Tibial nerve (tissue), 4 donors: Measurements from ENCODE around the gene EPHX1. TPM values are rescaled to one million over a fixed set of nuclear protein-coding genes. Genes with fewer than 3 reads are reported as not detected.
"Not testable (repeated sequence)": the region's sequence is repeated elsewhere in the genome, so short reads cannot be mapped to it uniquely, and the experiment has no call there.

Source experiments
- DNase-seq, 2 donors: peaks; one replicate each; pipeline ENCODE4 v3.0.0-alpha.2; 2019; ENCODE audit warnings: low spot score in 2 of 2
- H3K27ac ChIP-seq, 4 donors: fragments of 200-600 bp; sonication (generic) in 3 of 4; one replicate each; pipeline ENCODE4 v1.5.1; 2017 to 2019; ENCODE audit warnings: mild to moderate bottlenecking in 1 of 4
- H3K27me3 ChIP-seq, 2 donors: fragments of 200-600 bp; sonication (generic) in 1 of 2; one replicate each; pipeline versions ENCODE4 v1.5.1 to v1.6.0; 2017 to 2019
- H3K36me3 ChIP-seq, 3 donors: fragments of 200-600 bp; sonication (generic); one replicate each; pipeline ENCODE4 v1.5.1; 2018 to 2019
- H3K4me1 ChIP-seq, 4 donors: fragments of 200-600 bp; sonication (generic) in 3 of 4; one replicate each; pipeline ENCODE4 v1.5.1; 2017 to 2019
- H3K4me3 ChIP-seq, 4 donors: fragments of 200-600 bp; sonication (generic) in 3 of 4; one replicate each; pipeline ENCODE4 v1.5.1; 2017 to 2019; ENCODE audit warnings: mild to moderate bottlenecking in 1 of 4, moderate library complexity in 1 of 4
- H3K9me3 ChIP-seq, 4 donors: fragments of 200-600 bp; sonication (generic) in 3 of 4; one replicate each; pipeline ENCODE4 v1.5.1; 2017 to 2019
- EP300 ChIP-seq, 2 donors: sonication (generic); formaldehyde crosslinking; IDR thresholded peaks; one replicate each; pipeline ENCODE4 v1.6.1; 2017; ENCODE audit warnings: antibody characterized with exemption in 2 of 2, mild to moderate bottlenecking in 1 of 2
- POLR2A ChIP-seq, 2 donors: fragments of 450-650 bp; IDR thresholded peaks; one replicate each; pipeline ENCODE4 v1.6.1; 2017; ENCODE audit warnings: antibody characterized with exemption in 2 of 2, mild to moderate bottlenecking in 2 of 2, moderate library complexity in 2 of 2
- WGBS, 2 donors: methylation state at CpG; one replicate each; pipeline ENCODE4 v1.1.5; 2018; 5-methylcytosine and 5-hydroxymethylcytosine counted together
- total RNA-seq, 4 donors: library from RNA; depleted of rRNA; stranded (reverse); fragments of >200 nt; gene quantifications; one replicate each; pipeline ENCODE4 v1.1.0, GENCODE V29; 2016
- TF ChIP-seq, protein P1 (sequence below), 5 experiments: fragments of 200-600 bp in 3 of 5; fragments of 450-650 bp in 2 of 5; sonication (generic) in 3 of 5; IDR thresholded peaks; one replicate each; pipeline ENCODE4 v1.5.1; 2016 to 2019; ENCODE audit warnings: antibody characterized with exemption in 5 of 5, mild to moderate bottlenecking in 3 of 5, moderate library complexity in 2 of 5

The EPHX1 gene
- total RNA-seq = 100 to 1,000 TPM in 3 of 4 donors, 10 to 100 TPM in 1; 80.1 to 203 (median 133) TPM

DNA sequence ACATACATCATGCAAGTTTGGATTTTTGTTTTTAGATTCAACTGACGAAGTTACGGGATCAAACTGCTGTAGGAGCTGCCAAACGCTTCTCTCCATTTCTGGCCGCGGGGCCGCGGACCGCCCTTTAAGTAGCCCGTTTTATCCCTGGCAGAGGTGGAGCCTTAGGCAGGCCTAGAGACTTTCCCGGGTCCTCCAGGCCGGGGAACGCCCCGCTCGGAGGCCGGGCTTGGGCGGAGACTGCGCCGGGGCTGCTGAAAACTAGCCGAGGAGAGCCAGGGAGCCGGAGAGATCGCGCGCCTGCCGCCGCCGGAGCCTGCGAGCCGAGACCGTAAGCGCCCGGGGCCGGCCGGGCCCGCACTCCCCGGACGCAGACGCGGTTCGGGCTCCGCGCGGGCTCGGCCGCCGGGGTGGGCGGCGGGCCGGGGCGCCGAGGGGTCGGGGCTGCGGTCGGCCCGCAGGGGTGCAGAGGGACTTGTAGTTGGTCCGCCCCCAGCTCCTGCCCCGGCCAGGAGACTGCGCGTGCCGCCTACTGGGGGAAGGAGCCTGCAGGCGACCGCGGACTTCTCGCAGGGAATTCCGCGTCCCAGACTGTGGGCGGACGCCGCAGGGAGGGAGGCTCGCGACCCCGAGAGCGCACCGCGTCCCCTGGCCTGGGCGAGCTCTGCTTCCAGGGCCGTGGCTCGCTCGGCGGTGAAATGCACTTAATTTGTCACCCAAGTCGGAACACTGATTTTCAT, at the start of gene EPHX1:
EPHX1 (plus strand) TSS at position 283 of the 737 bp plus-strand sequence. CDS start 18,606 bp downstream, outside the sequence.
- TF ChIP-seq EP300 (IDR thresholded peaks at IDR 0.05) (peak; percentile 13 to 84), POLR2A (IDR thresholded peaks at IDR 0.05) (peak; percentile 78 to 90)
- TF ChIP-seq, protein P1, sequence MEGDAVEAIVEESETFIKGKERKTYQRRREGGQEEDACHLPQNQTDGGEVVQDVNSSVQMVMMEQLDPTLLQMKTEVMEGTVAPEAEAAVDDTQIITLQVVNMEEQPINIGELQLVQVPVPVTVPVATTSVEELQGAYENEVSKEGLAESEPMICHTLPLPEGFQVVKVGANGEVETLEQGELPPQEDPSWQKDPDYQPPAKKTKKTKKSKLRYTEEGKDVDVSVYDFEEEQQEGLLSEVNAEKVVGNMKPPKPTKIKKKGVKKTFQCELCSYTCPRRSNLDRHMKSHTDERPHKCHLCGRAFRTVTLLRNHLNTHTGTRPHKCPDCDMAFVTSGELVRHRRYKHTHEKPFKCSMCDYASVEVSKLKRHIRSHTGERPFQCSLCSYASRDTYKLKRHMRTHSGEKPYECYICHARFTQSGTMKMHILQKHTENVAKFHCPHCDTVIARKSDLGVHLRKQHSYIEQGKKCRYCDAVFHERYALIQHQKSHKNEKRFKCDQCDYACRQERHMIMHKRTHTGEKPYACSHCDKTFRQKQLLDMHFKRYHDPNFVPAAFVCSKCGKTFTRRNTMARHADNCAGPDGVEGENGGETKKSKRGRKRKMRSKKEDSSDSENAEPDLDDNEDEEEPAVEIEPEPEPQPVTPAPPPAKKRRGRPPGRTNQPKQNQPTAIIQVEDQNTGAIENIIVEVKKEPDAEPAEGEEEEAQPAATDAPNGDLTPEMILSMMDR (IDR thresholded peaks at IDR 0.05) = peak; percentile 28 to 65 (median 33)
- Histone ChIP-seq H3K27me3 (no peaks in the 10 kb centered on the region), H3K27ac (peak within 1 kb of the TSS; percentile 16 to 89 (median 76)), H3K4me3 (peak within 1 kb of the TSS; percentile 49 to 92 (median 77)), H3K9me3 (no peaks in the 10 kb centered on the region), H3K36me3 (no peaks in the 10 kb centered on the region), H3K4me1 (peaks cover 0 to 52% (median 29%) of the 10 kb centered on the region in 4 donors)
- DNase-seq = peak; percentile 84 to 85
- 0 to 1% methylated on average over 43 to 57 of the region's 80 CpGs for WGBS, 2 donors

DNA sequence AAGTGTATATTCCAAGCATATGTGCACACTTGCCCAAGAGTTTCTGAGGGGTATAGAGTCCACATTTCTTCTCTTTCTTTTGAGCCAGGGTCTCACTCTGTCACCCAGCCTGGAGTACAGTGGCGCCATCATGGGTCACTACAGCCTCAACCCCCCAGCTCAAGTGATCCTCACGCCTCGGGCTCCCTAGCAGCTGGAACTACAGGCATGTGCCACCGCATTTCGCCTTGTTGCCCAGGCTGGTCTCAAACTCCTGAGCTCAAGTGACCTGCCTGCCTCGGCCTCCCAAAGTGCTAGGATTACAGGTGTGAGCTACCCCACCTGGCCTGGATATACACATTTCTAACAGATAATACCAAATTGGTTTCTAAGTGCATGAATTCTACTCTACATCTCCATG, 49.4 kb upstream of the EPHX1 start:
- TF ChIP-seq, protein P1 (IDR thresholded peaks at IDR 0.05) = no peak
- TF ChIP-seq EP300 (IDR thresholded peaks at IDR 0.05) = no peak
- no peak for TF ChIP-seq POLR2A (IDR thresholded peaks at IDR 0.05)
- Histone ChIP-seq H3K4me3 (no peak overlapping the region), H3K27me3 (no peaks in the 10 kb centered on the region), H3K9me3 (no peaks in the 10 kb centered on the region), H3K36me3 (no peaks in the 10 kb centered on the region), H3K4me1 (peaks cover 0 to 48% (median 16%) of the 10 kb centered on the region in 4 donors), H3K27ac (no peak overlapping the region)
- 95 to 96% methylated on average over 6 of the region's 6 CpGs for WGBS, 2 donors
- no peak for DNase-seq

DNA sequence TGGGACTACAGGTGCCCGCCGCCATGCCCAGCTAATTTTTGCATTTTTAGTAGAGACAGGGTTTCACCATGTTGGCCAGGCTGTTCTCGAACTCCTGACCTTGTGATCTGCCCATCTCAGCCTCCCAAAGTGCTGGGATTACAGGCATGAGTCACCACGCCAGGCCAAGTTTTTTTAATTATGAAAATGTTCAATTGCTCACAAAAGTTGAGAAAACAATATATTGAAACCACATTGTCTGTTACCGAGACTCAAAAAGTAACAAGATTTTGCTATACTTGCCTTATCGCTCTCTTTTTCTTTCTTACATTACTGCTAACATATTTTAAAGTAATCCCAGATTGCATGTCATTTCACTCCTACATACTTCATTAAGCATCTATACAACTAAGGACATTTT, 48.5 kb upstream of the EPHX1 start:
- not testable (repeated sequence) for H3K27me3 ChIP-seq, DNase-seq, H3K36me3 ChIP-seq, H3K4me3 ChIP-seq, H3K9me3 ChIP-seq, H3K27ac ChIP-seq
- peaks cover 0 to 45% (median 13%) of the 10 kb centered on the region in 4 donors for H3K4me1 ChIP-seq
- 94% methylated on average over 6 of the region's 6 CpGs for WGBS, 2 donors

DNA sequence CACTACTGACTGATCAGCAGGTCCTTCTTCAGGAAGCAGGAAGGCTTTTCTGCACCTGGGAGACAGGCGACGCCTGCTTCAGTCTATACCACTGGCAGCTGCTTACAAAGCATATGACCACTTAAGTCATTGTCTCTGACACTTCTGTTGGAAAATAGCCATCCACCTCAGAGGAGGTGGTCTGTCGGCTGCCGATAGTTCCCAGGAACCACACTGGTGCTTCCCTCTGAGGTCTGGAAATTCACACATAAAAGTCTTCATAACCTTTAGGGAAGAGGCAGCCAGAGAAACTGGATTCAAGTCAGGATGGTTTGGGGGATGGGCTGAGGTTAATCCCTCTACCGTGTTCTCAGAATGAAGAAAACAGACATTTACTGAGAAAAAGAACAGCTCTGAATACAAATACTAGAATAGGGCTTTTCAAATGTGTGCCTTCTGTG, 47.9 kb upstream of the EPHX1 start:
- no peak for DNase-seq
- WGBS, 2 donors = 62 to 73% methylated on average over 5 of the region's 5 CpGs
- TF ChIP-seq EP300 (IDR thresholded peaks at IDR 0.05) = no peak
- TF ChIP-seq POLR2A (IDR thresholded peaks at IDR 0.05) = no peak
- TF ChIP-seq, protein P1 (IDR thresholded peaks at IDR 0.05) = no peak
- H3K9me3 ChIP-seq = no peaks in the 10 kb centered on the region
- H3K36me3 ChIP-seq = no peaks in the 10 kb centered on the region
- H3K4me3 ChIP-seq = no peak overlapping the region
- no peak overlapping the region for H3K27ac ChIP-seq
- peaks cover 0 to 46% (median 15%) of the 10 kb centered on the region in 4 donors for H3K4me1 ChIP-seq
- no peaks in the 10 kb centered on the region for H3K27me3 ChIP-seq

DNA sequence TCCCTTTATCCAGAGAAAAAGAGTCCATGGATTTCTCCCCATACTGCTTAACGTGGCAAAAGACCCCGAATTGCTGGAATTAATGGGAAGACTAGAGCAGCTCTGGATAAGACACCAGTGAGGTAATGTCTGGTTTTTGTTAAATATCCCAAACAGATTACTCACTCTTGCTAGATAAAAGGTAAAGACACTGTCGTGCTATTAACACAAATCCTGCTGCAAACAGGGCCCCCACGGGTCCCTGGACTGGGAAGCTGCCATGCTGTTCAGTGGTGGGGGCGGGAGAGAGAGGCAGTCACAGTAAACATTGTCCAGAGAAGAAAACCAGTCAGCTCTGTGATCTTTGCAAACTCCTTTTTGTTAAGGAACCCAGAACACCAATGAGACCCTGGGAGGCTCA, 47.5 kb upstream of the EPHX1 start:
- 47 to 49% methylated on average over 5 of the region's 5 CpGs for WGBS, 2 donors
- Histone ChIP-seq H3K4me3 (no peak overlapping the region), H3K27me3 (no peaks in the 10 kb centered on the region), H3K36me3 (no peaks in the 10 kb centered on the region), H3K4me1 (peaks cover 0 to 50% (median 16%) of the 10 kb centered on the region in 4 donors), H3K9me3 (no peaks in the 10 kb centered on the region), H3K27ac (peak overlapping the region in 1 of 4 donors; percentile 62)
- TF ChIP-seq, protein P1 (IDR thresholded peaks at IDR 0.05) = no peak
- no peak for TF ChIP-seq EP300 (IDR thresholded peaks at IDR 0.05)
- no peak for TF ChIP-seq POLR2A (IDR thresholded peaks at IDR 0.05)
- DNase-seq = no peak
